Measurements from ENCODE around the gene SLC12A7. TPM values are rescaled to one million over a fixed set of nuclear protein-coding genes. Genes with fewer than 3 reads are reported as not detected.

SLC12A7 gene
- total RNA-seq, 1 donor from 2014 or later, result 147 TPM

- Mint-ChIP-seq H3K27ac (ENCODE audit: unreplicated experiment) (peak overlapping the region; percentile 70), H3K36me3 (ENCODE audit: unreplicated experiment) (no peaks in the 10 kb centered on the region), H3K9me3 (ENCODE audit: unreplicated experiment) (peaks cover 7% of the 10 kb centered on the region), H3K4me1 (ENCODE audit: low read depth, unreplicated experiment) (peaks cover 16% of the 10 kb centered on the region), H3K27me3 (ENCODE audit: unreplicated experiment) (peaks cover 7% of the 10 kb centered on the region), H3K4me3 (ENCODE audit: unreplicated experiment) (no peak overlapping the region)
- DNase-seq, result no peak
- no peak for TF ChIP-seq CTCF (IDR thresholded peaks at IDR 0.05; ENCODE audit: partially characterized antibody, unreplicated experiment)
Observed at GRCh38 chr5:1118231-1118698, 6.4 kb upstream of the SLC12A7 start.

- Mint-ChIP-seq H3K4me3 (ENCODE audit: unreplicated experiment) (no peak overlapping the region), H3K27me3 (ENCODE audit: unreplicated experiment) (peaks cover 7% of the 10 kb centered on the region), H3K36me3 (ENCODE audit: unreplicated experiment) (no peaks in the 10 kb centered on the region), H3K4me1 (ENCODE audit: low read depth, unreplicated experiment) (peaks cover 16% of the 10 kb centered on the region), H3K9me3 (ENCODE audit: unreplicated experiment) (peaks cover 7% of the 10 kb centered on the region), H3K27ac (ENCODE audit: unreplicated experiment) (no peak overlapping the region)
- TF ChIP-seq CTCF (IDR thresholded peaks at IDR 0.05; ENCODE audit: partially characterized antibody, unreplicated experiment), result no peak
- DNase-seq, result no peak
Observed at GRCh38 chr5:1116977-1117376, 5.1 kb upstream of the SLC12A7 start.

- peaks cover 15% of the 10 kb centered on the region for H3K4me1 Mint-ChIP-seq (ENCODE audit: low read depth, unreplicated experiment)
- no peak for TF ChIP-seq CTCF (IDR thresholded peaks at IDR 0.05; ENCODE audit: partially characterized antibody, unreplicated experiment)
- peaks cover 7% of the 10 kb centered on the region for H3K27me3 Mint-ChIP-seq (ENCODE audit: unreplicated experiment)
- H3K4me3 Mint-ChIP-seq (ENCODE audit: unreplicated experiment), result no peak overlapping the region
- H3K9me3 Mint-ChIP-seq (ENCODE audit: unreplicated experiment), result peaks cover 7% of the 10 kb centered on the region
- no peak overlapping the region for H3K27ac Mint-ChIP-seq (ENCODE audit: unreplicated experiment)
- DNase-seq, result no peak
- no peaks in the 10 kb centered on the region for H3K36me3 Mint-ChIP-seq (ENCODE audit: unreplicated experiment)
Observed at GRCh38 chr5:1116109-1116740, 4.4 kb upstream of the SLC12A7 start.

GRCh38 chr5:1115123-1115815 lies 3.4 kb upstream of the SLC12A7 start:
- Mint-ChIP-seq H3K9me3 (ENCODE audit: unreplicated experiment) (peaks cover 4% of the 10 kb centered on the region), H3K27ac (ENCODE audit: unreplicated experiment) (no peak overlapping the region), H3K36me3 (ENCODE audit: unreplicated experiment) (no peaks in the 10 kb centered on the region), H3K4me3 (ENCODE audit: unreplicated experiment) (no peak overlapping the region), H3K27me3 (ENCODE audit: unreplicated experiment) (peaks cover 4% of the 10 kb centered on the region), H3K4me1 (ENCODE audit: low read depth, unreplicated experiment) (peaks cover 5% of the 10 kb centered on the region)
- TF ChIP-seq CTCF (IDR thresholded peaks at IDR 0.05; ENCODE audit: partially characterized antibody, unreplicated experiment), result no peak
- no peak for DNase-seq
